ENCODE measurements around the gene VARS2.

The VARS2 gene

GRCh38 chr6:30889496-30889885, 24.5 kb upstream of the VARS2 start:
- no peaks in the 10 kb centered on the region for H3K27me3 Mint-ChIP-seq

GRCh38 chr6:30889921-30890645, 24.0 kb upstream of the VARS2 start:
- Mint-ChIP-seq H3K27ac (peak overlapping the region; percentile 2), H3K36me3 (peaks cover 24% of the 10 kb centered on the region in 2 donors), H3K4me3 (no peak overlapping the region), H3K4me1 (peaks cover 17 to 30% of the 10 kb centered on the region in 2 donors), H3K9me3 (no peaks in the 10 kb centered on the region), H3K27me3 (no peaks in the 10 kb centered on the region)
- no peak for DNase-seq
- ATAC-seq (replicated peaks), result no peak

More at GRCh38 chr6:30889496-30889885, 24.5 kb upstream of the VARS2 start:
- H3K36me3 Mint-ChIP-seq, result peaks cover 18% of the 10 kb centered on the region in 2 donors
- no peak for DNase-seq
- peaks cover 20 to 34% of the 10 kb centered on the region in 2 donors for H3K4me1 Mint-ChIP-seq
- no peak overlapping the region for H3K4me3 Mint-ChIP-seq
- no peak for ATAC-seq (replicated peaks)
- H3K27ac Mint-ChIP-seq, result no peak overlapping the region
- no peaks in the 10 kb centered on the region for H3K9me3 Mint-ChIP-seq

GRCh38 chr6:30890646-30891449, 23.2 kb upstream of the VARS2 start:
- Mint-ChIP-seq H3K4me3 (no peak overlapping the region), H3K4me1 (peaks cover 13 to 27% of the 10 kb centered on the region in 2 donors), H3K27me3 (no peaks in the 10 kb centered on the region), H3K27ac (peak overlapping the region; percentile 2), H3K9me3 (no peaks in the 10 kb centered on the region), H3K36me3 (peaks cover 26% of the 10 kb centered on the region in 2 donors)
- ATAC-seq (replicated peaks) (no peak), DNase-seq (no peak)

- no peaks in the 10 kb centered on the region for H3K27me3 Mint-ChIP-seq
- no peak overlapping the region for H3K4me3 Mint-ChIP-seq
- ATAC-seq (replicated peaks), result no peak
- peaks cover 10 to 22% of the 10 kb centered on the region in 2 donors for H3K4me1 Mint-ChIP-seq
- no peak for DNase-seq
- H3K9me3 Mint-ChIP-seq, result no peaks in the 10 kb centered on the region
- H3K36me3 Mint-ChIP-seq, result peaks cover 28 to 29% of the 10 kb centered on the region in 2 donors
- H3K27ac Mint-ChIP-seq, result no peak overlapping the region
Measured at GRCh38 chr6:30891450-30891723, 22.7 kb upstream of the VARS2 start.

- peaks cover 5 to 16% of the 10 kb centered on the region in 2 donors for H3K4me1 Mint-ChIP-seq
- ATAC-seq (replicated peaks) (no peak), DNase-seq (no peak)
- no peaks in the 10 kb centered on the region for H3K27me3 Mint-ChIP-seq
- peaks cover 28 to 29% of the 10 kb centered on the region in 2 donors for H3K36me3 Mint-ChIP-seq
- no peak overlapping the region for H3K4me3 Mint-ChIP-seq
- H3K27ac Mint-ChIP-seq, result no peak overlapping the region
- H3K9me3 Mint-ChIP-seq, result no peaks in the 10 kb centered on the region
Measured at GRCh38 chr6:30891816-30892538, 22.1 kb upstream of the VARS2 start.

GRCh38 chr6:30893001-30893591, 20.9 kb upstream of the VARS2 start:
- Mint-ChIP-seq H3K9me3 (no peaks in the 10 kb centered on the region), H3K27me3 (no peaks in the 10 kb centered on the region), H3K4me3 (no peak overlapping the region), H3K36me3 (peaks cover 28 to 30% of the 10 kb centered on the region in 2 donors), H3K27ac (peak overlapping the region; percentile 11), H3K4me1 (peaks cover 5 to 12% of the 10 kb centered on the region in 2 donors)
- ATAC-seq (replicated peaks) (no peak), DNase-seq (no peak)

- Mint-ChIP-seq H3K9me3 (no peaks in the 10 kb centered on the region), H3K4me1 (peaks cover 5 to 6% of the 10 kb centered on the region in 2 donors), H3K27ac (no peak overlapping the region), H3K27me3 (no peaks in the 10 kb centered on the region), H3K4me3 (no peak overlapping the region), H3K36me3 (peaks cover 30 to 36% of the 10 kb centered on the region in 2 donors)
- DNase-seq, result no peak
- ATAC-seq (replicated peaks), result no peak
Measured at GRCh38 chr6:30893666-30894065, 20.4 kb upstream of the VARS2 start.

GRCh38 chr6:30894381-30894780, 19.7 kb upstream of the VARS2 start:
- no peak for ATAC-seq (replicated peaks)
- no peak overlapping the region for H3K27ac Mint-ChIP-seq
- peaks cover 5 to 6% of the 10 kb centered on the region in 2 donors for H3K4me1 Mint-ChIP-seq
- no peak for DNase-seq
- H3K4me3 Mint-ChIP-seq, result no peak overlapping the region
- no peaks in the 10 kb centered on the region for H3K27me3 Mint-ChIP-seq
- peaks cover 31 to 39% of the 10 kb centered on the region in 2 donors for H3K36me3 Mint-ChIP-seq
- no peaks in the 10 kb centered on the region for H3K9me3 Mint-ChIP-seq

GRCh38 chr6:30894935-30895334, 19.1 kb upstream of the VARS2 start:
- no peak overlapping the region for H3K4me3 Mint-ChIP-seq
- no peaks in the 10 kb centered on the region for H3K9me3 Mint-ChIP-seq
- no peaks in the 10 kb centered on the region for H3K27me3 Mint-ChIP-seq
- ATAC-seq (replicated peaks), result no peak
- H3K27ac Mint-ChIP-seq, result no peak overlapping the region
- peaks cover 5 to 9% of the 10 kb centered on the region in 2 donors for H3K4me1 Mint-ChIP-seq
- H3K36me3 Mint-ChIP-seq, result peaks cover 32 to 39% of the 10 kb centered on the region in 2 donors
- no peak for DNase-seq

- ATAC-seq (replicated peaks) (peak in 1 of 2 donors; percentile 48), DNase-seq (no peak)
- Mint-ChIP-seq H3K36me3 (peaks cover 30 to 39% of the 10 kb centered on the region in 2 donors), H3K4me1 (peaks cover 5 to 9% of the 10 kb centered on the region in 2 donors), H3K27me3 (no peaks in the 10 kb centered on the region), H3K27ac (no peak overlapping the region), H3K9me3 (no peaks in the 10 kb centered on the region), H3K4me3 (no peak overlapping the region)
Measured at GRCh38 chr6:30895343-30895742, 18.7 kb upstream of the VARS2 start.

- H3K27me3 Mint-ChIP-seq, result no peaks in the 10 kb centered on the region
- ATAC-seq (replicated peaks) (no peak), DNase-seq (no peak)
- H3K4me1 Mint-ChIP-seq, result peaks cover 9 to 11% of the 10 kb centered on the region in 2 donors
- peaks cover 29 to 37% of the 10 kb centered on the region in 2 donors for H3K36me3 Mint-ChIP-seq
- H3K27ac Mint-ChIP-seq, result no peak overlapping the region
- no peak overlapping the region for H3K4me3 Mint-ChIP-seq
- no peaks in the 10 kb centered on the region for H3K9me3 Mint-ChIP-seq
Measured at GRCh38 chr6:30896541-30896940, 17.5 kb upstream of the VARS2 start.

- H3K9me3 Mint-ChIP-seq, result no peaks in the 10 kb centered on the region
- H3K27me3 Mint-ChIP-seq, result no peaks in the 10 kb centered on the region
- DNase-seq (no peak), ATAC-seq (replicated peaks) (no peak)
- peaks cover 25 to 32% of the 10 kb centered on the region in 2 donors for H3K36me3 Mint-ChIP-seq
- H3K27ac Mint-ChIP-seq, result no peak overlapping the region
- no peak overlapping the region for H3K4me3 Mint-ChIP-seq
- H3K4me1 Mint-ChIP-seq, result peaks cover 16 to 19% of the 10 kb centered on the region in 2 donors
Measured at GRCh38 chr6:30897882-30898281, 16.2 kb upstream of the VARS2 start.

GRCh38 chr6:30898750-30899360, 15.2 kb upstream of the VARS2 start:
- no peaks in the 10 kb centered on the region for H3K9me3 Mint-ChIP-seq
- peaks cover 17 to 21% of the 10 kb centered on the region in 2 donors for H3K4me1 Mint-ChIP-seq
- no peak overlapping the region for H3K27ac Mint-ChIP-seq
- peaks cover 25 to 30% of the 10 kb centered on the region in 2 donors for H3K36me3 Mint-ChIP-seq
- ATAC-seq (replicated peaks) (no peak), DNase-seq (no peak)
- H3K4me3 Mint-ChIP-seq, result no peak overlapping the region
- H3K27me3 Mint-ChIP-seq, result no peaks in the 10 kb centered on the region
